OCI-LY1 (cell line): ENCODE results near the gene MCTS1.

Experiments used
- H2AFZ ChIP-seq: fragments of 200-600 bp; sonication (generic), shearing (Covaris generic); 2 replicates; pipeline ENCODE4 v1.6.0; 2014; ENCODE audit warnings: antibody characterized with exemption, mild to moderate bottlenecking, low read length
- H3F3A ChIP-seq: fragments of 200-600 bp; sonication (generic), shearing (Covaris generic); 2 replicates; pipeline ENCODE4 v1.6.0; 2014; ENCODE audit warnings: mild to moderate bottlenecking, antibody characterized with exemption, low read length, moderate library complexity; ENCODE audit not compliant: insufficient read depth
- H3K27ac ChIP-seq: fragments of 200-600 bp; sonication (generic); 2 replicates; pipeline ENCODE4 v1.5.1; 2014; ENCODE audit warnings: low read length, mixed run types, mild to moderate bottlenecking, low read depth; ENCODE audit not compliant: poor library complexity, severe bottlenecking
- H3K27me3 ChIP-seq: fragments of 200-600 bp; sonication (generic); 2 replicates; pipeline ENCODE4 v1.6.0; 2014; ENCODE audit warnings: antibody characterized with exemption, mild to moderate bottlenecking, low read length, moderate library complexity; ENCODE audit not compliant: insufficient read depth
- H3K36me3 ChIP-seq: fragments of 200-600 bp; sonication (generic); 2 replicates; pipeline ENCODE4 v1.6.1; 2014; ENCODE audit warnings: mild to moderate bottlenecking, antibody characterized with exemption, low read length, moderate library complexity, mixed read lengths; ENCODE audit not compliant: insufficient read depth
- H3K4me1 ChIP-seq: fragments of 200-600 bp; sonication (generic); 2 replicates; pipeline ENCODE4 v1.5.1; 2014; ENCODE audit warnings: mild to moderate bottlenecking, low read length, moderate library complexity; ENCODE audit not compliant: insufficient read depth, severe bottlenecking
- H3K4me2 ChIP-seq: fragments of 200-600 bp; sonication (generic), shearing (Covaris generic); 2 replicates; pipeline ENCODE4 v1.6.1; 2014; ENCODE audit warnings: low read length
- H3K4me3 ChIP-seq: fragments of 200-600 bp; sonication (generic); 2 replicates; pipeline ENCODE4 v1.5.1; 2014; ENCODE audit warnings: low read length, low read depth, mild to moderate bottlenecking, mixed read lengths; ENCODE audit not compliant: poor library complexity, severe bottlenecking
- H3K79me2 ChIP-seq: fragments of 200-600 bp; shearing (Covaris generic); 2 replicates; pipeline ENCODE4 v1.6.1; 2016; ENCODE audit warnings: mixed run types, low read length, mixed read lengths; ENCODE audit not compliant: insufficient read depth
- H3K9ac ChIP-seq: fragments of 200-600 bp; sonication (generic), shearing (Covaris generic); 2 replicates; pipeline ENCODE4 v1.6.1; 2014; ENCODE audit warnings: mild to moderate bottlenecking, low read length, mixed read lengths
- H3K9me2 ChIP-seq: fragments of 200-600 bp; sonication (generic), shearing (Covaris generic); 2 replicates; pipeline ENCODE4 v1.6.1; 2014; ENCODE audit warnings: low read depth, mild to moderate bottlenecking, low read length, mixed read lengths
- H3K9me3 ChIP-seq: fragments of 200-600 bp; shearing (Covaris generic); 2 replicates; pipeline ENCODE4 v1.6.1; 2014; ENCODE audit warnings: low read length, mixed read lengths
- H4K20me1 ChIP-seq: fragments of 200-600 bp; sonication (generic), shearing (Covaris generic); 2 replicates; pipeline ENCODE4 v1.6.0; 2016; ENCODE audit warnings: mild to moderate bottlenecking, low read length; ENCODE audit not compliant: insufficient read depth
- EZH2 ChIP-seq: fragments of 200-600 bp; sonication (generic), shearing (Covaris generic); IDR thresholded peaks from 2 replicates; pipeline ENCODE4 v1.8.0; 2017; ENCODE audit warnings: borderline replicate concordance, mixed run types, mild to moderate bottlenecking, antibody characterized with exemption, low read length, moderate library complexity, mixed read lengths
- TF ChIP-seq, protein P1 (sequence below): fragments of 200-600 bp; sonication (generic), shearing (Covaris generic); IDR thresholded peaks from 2 replicates; pipeline ENCODE4 v1.5.1; 2017; ENCODE audit warnings: mild to moderate bottlenecking, antibody characterized with exemption, low read length, moderate library complexity, mixed read lengths

MCTS1 gene

GRCh38 chrX:120660637-120661036, 56.7 kb downstream of the MCTS1 start:
- no peak overlapping the region for H3K27ac ChIP-seq
- TF ChIP-seq, protein P1, sequence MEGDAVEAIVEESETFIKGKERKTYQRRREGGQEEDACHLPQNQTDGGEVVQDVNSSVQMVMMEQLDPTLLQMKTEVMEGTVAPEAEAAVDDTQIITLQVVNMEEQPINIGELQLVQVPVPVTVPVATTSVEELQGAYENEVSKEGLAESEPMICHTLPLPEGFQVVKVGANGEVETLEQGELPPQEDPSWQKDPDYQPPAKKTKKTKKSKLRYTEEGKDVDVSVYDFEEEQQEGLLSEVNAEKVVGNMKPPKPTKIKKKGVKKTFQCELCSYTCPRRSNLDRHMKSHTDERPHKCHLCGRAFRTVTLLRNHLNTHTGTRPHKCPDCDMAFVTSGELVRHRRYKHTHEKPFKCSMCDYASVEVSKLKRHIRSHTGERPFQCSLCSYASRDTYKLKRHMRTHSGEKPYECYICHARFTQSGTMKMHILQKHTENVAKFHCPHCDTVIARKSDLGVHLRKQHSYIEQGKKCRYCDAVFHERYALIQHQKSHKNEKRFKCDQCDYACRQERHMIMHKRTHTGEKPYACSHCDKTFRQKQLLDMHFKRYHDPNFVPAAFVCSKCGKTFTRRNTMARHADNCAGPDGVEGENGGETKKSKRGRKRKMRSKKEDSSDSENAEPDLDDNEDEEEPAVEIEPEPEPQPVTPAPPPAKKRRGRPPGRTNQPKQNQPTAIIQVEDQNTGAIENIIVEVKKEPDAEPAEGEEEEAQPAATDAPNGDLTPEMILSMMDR: no peak
- TF ChIP-seq EZH2: no peak
- no peaks in the 10 kb centered on the region for H3K9me2 ChIP-seq
- no peaks in the 10 kb centered on the region for H3K9me3 ChIP-seq
- H3K4me1 ChIP-seq: peaks cover 10% of the 10 kb centered on the region
- H3K9ac ChIP-seq: no peak overlapping the region
- H3F3A ChIP-seq: no peaks in the 10 kb centered on the region
- no peak overlapping the region for H2AFZ ChIP-seq
- no peaks in the 10 kb centered on the region for H3K27me3 ChIP-seq
- H4K20me1 ChIP-seq: no peaks in the 10 kb centered on the region
- no peak overlapping the region for H3K4me2 ChIP-seq
- no peaks in the 10 kb centered on the region for H3K36me3 ChIP-seq
- no peak overlapping the region for H3K4me3 ChIP-seq
- H3K79me2 ChIP-seq: no peaks in the 10 kb centered on the region
